NCI-H1105 (cell line): ENCODE measurements around the gene RNF13.

Experiments used
- DNase-seq: peaks from one replicate; lab custom pipeline; 2025; lab: John Stamatoyannopoulos, UW

RNF13 gene

GRCh38 chr3:149998946-149999345 lies 185.9 kb downstream of the RNF13 start:
- no peak for DNase-seq

GRCh38 chr3:149999421-149999820 lies 186.4 kb downstream of the RNF13 start:
- no peak for DNase-seq

GRCh38 chr3:150000641-150001040 lies 187.6 kb downstream of the RNF13 start:
- no peak for DNase-seq

GRCh38 chr3:150005243-150006112 lies 192.5 kb downstream of the RNF13 start:
- no peak for DNase-seq

- no peak for DNase-seq
Observed at GRCh38 chr3:150006794-150007193, 193.8 kb downstream of the RNF13 start.
